Liver (tissue), 3 donors: Measurements from ENCODE around the gene ERC2.

Experiments
- ATF3 ChIP-seq: IDR thresholded peaks from 2 replicates; pipeline ENCODE4 v1.6.1; 2016; ENCODE audit warnings: antibody characterized with exemption
- CTCF ChIP-seq: fragments of 150-350 bp; IDR thresholded peaks from 2 replicates; pipeline ENCODE4 v1.5.1; 2017; ENCODE audit warnings: improper control_type of control experiment, low read depth, low read length; ENCODE audit not compliant: missing input control
- EGR1 ChIP-seq, 2 donors: IDR thresholded peaks; 2 replicates each; pipeline ENCODE4 v1.6.1; 2016 to 2018; ENCODE audit warnings: antibody characterized with exemption in 2 of 2, low read depth in 2 of 2
- GABPA ChIP-seq, 2 donors: IDR thresholded peaks in 1 of 2; conservative IDR thresholded peaks in 1 of 2; 2 replicates each; pipeline ENCODE4 v1.6.1; 2016; ENCODE audit warnings: antibody characterized with exemption in 2 of 2, mild to moderate bottlenecking in 1 of 2, moderate library complexity in 1 of 2
- HNF4A ChIP-seq, 2 donors: conservative IDR thresholded peaks; 2 replicates each; pipeline ENCODE4 v1.6.1; 2016; ENCODE audit warnings: antibody characterized with exemption in 2 of 2, mild to moderate bottlenecking in 2 of 2
- JUND ChIP-seq, 2 donors: IDR thresholded peaks; 2 replicates each; pipeline ENCODE4 v1.6.1; 2016; ENCODE audit warnings: antibody characterized with exemption in 2 of 2
- MAX ChIP-seq: IDR thresholded peaks from 2 replicates; pipeline ENCODE4 v1.6.1; 2016; ENCODE audit warnings: antibody characterized with exemption
- NR2F2 ChIP-seq: IDR thresholded peaks from 2 replicates; pipeline ENCODE4 v1.6.1; 2016; ENCODE audit warnings: antibody characterized with exemption
- RAD21 ChIP-seq, 2 donors: IDR thresholded peaks; 2 replicates each; pipeline ENCODE4 v1.6.1; 2016; ENCODE audit warnings: antibody characterized with exemption in 2 of 2, mild to moderate bottlenecking in 2 of 2
- REST ChIP-seq: IDR thresholded peaks from 2 replicates; pipeline ENCODE4 v1.6.1; 2016; ENCODE audit warnings: antibody characterized with exemption, mild to moderate bottlenecking
- SP1 ChIP-seq: IDR thresholded peaks from 2 replicates; pipeline ENCODE4 v1.6.1; 2018; ENCODE audit warnings: antibody characterized with exemption, mild to moderate bottlenecking
- TAF1 ChIP-seq: conservative IDR thresholded peaks from 2 replicates; pipeline ENCODE4 v1.6.1; 2016; ENCODE audit warnings: antibody characterized with exemption, mild to moderate bottlenecking
- YY1 ChIP-seq: IDR thresholded peaks from 2 replicates; pipeline ENCODE4 v1.6.1; 2016; ENCODE audit warnings: antibody characterized with exemption, mild to moderate bottlenecking
- ZBTB33 ChIP-seq: IDR thresholded peaks from 2 replicates; pipeline ENCODE4 v1.6.1; 2016; ENCODE audit warnings: antibody characterized with exemption
- donor health status: healthy.
- donor health status: healthy.

- no peak for TF ChIP-seq CTCF
- no peak for TF ChIP-seq TAF1
- TF ChIP-seq ATF3: no peak
- no peak for TF ChIP-seq REST
- no peak for TF ChIP-seq YY1
- TF ChIP-seq ZBTB33: no peak
- no peak for TF ChIP-seq EGR1 (IDR thresholded peaks at IDR 0.05; ENCODE audit: low read depth in 2 of 2)
- no peak for TF ChIP-seq GABPA (IDR thresholded peaks at IDR 0.05 in 1 of 2, conservative IDR thresholded peaks at IDR 0.05 in 1 of 2)
- no peak for TF ChIP-seq JUND (IDR thresholded peaks at IDR 0.05)
- no peak for TF ChIP-seq RAD21 (IDR thresholded peaks at IDR 0.05)
- no peak for TF ChIP-seq HNF4A (conservative IDR thresholded peaks at IDR 0.05)
- no peak for TF ChIP-seq MAX
- no peak for TF ChIP-seq SP1
- no peak for TF ChIP-seq NR2F2
Observed at GRCh38 chr3:56022619-56023018, 445.6 kb downstream of the ERC2 start.
